ENCODE data around the gene MSRB1. TPM values are rescaled to one million over a fixed set of nuclear protein-coding genes. Genes with fewer than 3 reads are reported as not detected.
"Not testable (repeated sequence)": the region's sequence is repeated elsewhere in the genome, so short reads cannot be mapped to it uniquely, and the experiment has no call there.

The MSRB1 gene
- total RNA-seq, 1 experiment from 2014 or later = 25.7 TPM

DNA sequence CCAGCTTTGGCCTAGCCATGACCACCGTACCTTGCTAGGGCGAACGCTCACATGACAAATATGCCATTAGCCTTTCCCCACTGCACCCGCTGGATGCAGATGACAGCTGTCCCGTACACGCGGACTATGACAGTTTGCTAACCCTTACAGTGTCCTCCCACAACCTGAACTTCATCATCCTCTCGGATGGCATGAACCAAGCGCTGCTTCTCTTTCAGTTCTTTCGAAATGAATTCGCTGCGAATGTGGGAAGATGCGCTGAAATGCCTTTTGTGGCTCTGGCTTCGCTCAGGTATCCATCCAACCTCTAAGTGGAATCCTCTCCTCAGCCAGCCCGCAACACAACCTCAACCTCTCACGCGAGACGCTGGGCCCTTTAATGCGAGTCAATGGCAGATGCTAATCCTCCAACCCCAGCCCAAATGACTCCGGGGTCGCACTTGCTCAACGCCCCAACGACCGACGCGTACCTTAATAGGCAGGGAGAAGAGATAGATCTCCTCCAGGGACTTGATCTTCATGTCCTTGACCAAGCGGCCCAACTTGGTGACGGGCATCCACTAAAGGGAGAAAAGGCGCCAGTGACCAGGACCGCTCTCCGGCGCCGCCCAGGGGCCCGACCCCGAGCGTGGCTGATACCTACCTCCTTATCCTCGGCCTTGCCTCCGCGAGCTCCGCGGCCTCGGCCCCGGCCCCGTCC is 21.0 kb upstream of the MSRB1 start:
- ChIA-PET CTCF (no interaction called here), POLR2A (ENCODE audit: unreplicated experiment) (interaction anchor here (0.5 to 1.0 kb wide), 7 partner anchors 14 to 1041 kb away, joined by 3 to 25 read pairs (median 5); partner anchors contain the start of genes MSRB1, NUBP2 and SPSB3)
- ATAC-seq = no peak; the same call in 1 of the 2 replicates
- Histone ChIP-seq H4K20me1 (ENCODE audit: low read length) (peaks cover 19% of the 10 kb centered on the region), H3K4me3 (ENCODE audit: low read length) (peak overlapping the region; percentile 96), H3K27ac (ENCODE audit: low read length) (peak overlapping the region; percentile 47; the same call in 1 of the 2 replicates), H3F3A (ENCODE audit: low read length, unreplicated experiment) (peaks cover 16% of the 10 kb centered on the region), H3K4me2 (ENCODE audit: low read length) (peak overlapping the region; percentile 92), H3K27me3 (ENCODE audit: low read length) (no peaks in the 10 kb centered on the region), H3K9me2 (replicated peaks; ENCODE audit: low read length) (no peaks in the 10 kb centered on the region), H3K36me3 (ENCODE audit: low read depth, low read length) (peaks cover 22% of the 10 kb centered on the region), H3K9me3 (ENCODE audit: low read length) (no peaks in the 10 kb centered on the region), H3K79me2 (ENCODE audit: low read length) (peaks cover 56% of the 10 kb centered on the region), H3K9ac (ENCODE audit: low read length) (peak overlapping the region; percentile 99), H2AFZ (ENCODE audit: low read length) (no peak overlapping the region), H3K4me1 (ENCODE audit: insufficient read depth, low read length) (peaks cover 9% of the 10 kb centered on the region; the same call in 1 of the 2 replicates)
- no peak for DNase-seq
- no peak for TF ChIP-seq EZH2 (IDR thresholded peaks at IDR 0.05; ENCODE audit: low read length, unreplicated experiment)
- no peak for TF ChIP-seq EZH2phosphoT487 (IDR thresholded peaks at IDR 0.05; ENCODE audit: borderline replicate concordance, low read length)
- TF ChIP-seq CTCF (conservative IDR thresholded peaks at IDR 0.05; ENCODE audit: low read depth, low read length) = no peak
- intact Hi-C loops (cut with micrococcal nuclease) = no loop called here
- BruUV-seq (replicated peaks) = no TSS peak

GRCh38 chr16:1962161-1963153 is 19.5 kb upstream of the MSRB1 start:
- peaks cover 19% of the 10 kb centered on the region for H4K20me1 ChIP-seq (ENCODE audit: low read length)
- ATAC-seq; DNase-seq; H3K27ac ChIP-seq (ENCODE audit: low read length); H2AFZ ChIP-seq (ENCODE audit: low read length); H3K4me1 ChIP-seq (ENCODE audit: insufficient read depth, low read length); H3K9me2 ChIP-seq (replicated peaks; ENCODE audit: low read length); H3K9me3 ChIP-seq (ENCODE audit: low read length); intact Hi-C loops (cut with micrococcal nuclease); CTCF ChIA-PET; POLR2A ChIA-PET (ENCODE audit: unreplicated experiment); H3K27me3 ChIP-seq (ENCODE audit: low read length): not testable (repeated sequence)
- H3K79me2 ChIP-seq (ENCODE audit: low read length) = peaks cover 56% of the 10 kb centered on the region
- BruUV-seq (replicated peaks) = TSS peak; percentile 71
- H3F3A ChIP-seq (ENCODE audit: low read length, unreplicated experiment) = peaks cover 16% of the 10 kb centered on the region
- H3K4me2 ChIP-seq (ENCODE audit: low read length) = peak overlapping the region; percentile 92
- H3K4me3 ChIP-seq (ENCODE audit: low read length) = peak overlapping the region; percentile 96
- H3K36me3 ChIP-seq (ENCODE audit: low read depth, low read length) = peaks cover 22% of the 10 kb centered on the region
- peak overlapping the region; percentile 99; the same call in 1 of the 2 replicates for H3K9ac ChIP-seq (ENCODE audit: low read length)

GRCh38 chr16:1961651-1962067 is 18.7 kb upstream of the MSRB1 start:
- POLR2A ChIA-PET (ENCODE audit: unreplicated experiment) = no interaction called here
- Histone ChIP-seq H4K20me1 (ENCODE audit: low read length) (peaks cover 19% of the 10 kb centered on the region), H3K36me3 (ENCODE audit: low read depth, low read length) (peaks cover 22% of the 10 kb centered on the region), H3K9me3 (ENCODE audit: low read length) (no peaks in the 10 kb centered on the region), H3K9ac (ENCODE audit: low read length) (no peak overlapping the region), H3K79me2 (ENCODE audit: low read length) (peaks cover 56% of the 10 kb centered on the region), H3K9me2 (replicated peaks; ENCODE audit: low read length) (no peaks in the 10 kb centered on the region), H3F3A (ENCODE audit: low read length, unreplicated experiment) (peaks cover 16% of the 10 kb centered on the region), H2AFZ (ENCODE audit: low read length) (no peak overlapping the region), H3K4me1 (ENCODE audit: insufficient read depth, low read length) (peaks cover 9% of the 10 kb centered on the region; the same call in 1 of the 2 replicates), H3K27ac (ENCODE audit: low read length) (no peak overlapping the region), H3K4me3 (ENCODE audit: low read length) (peak overlapping the region; percentile 40; the same call in 1 of the 2 replicates), H3K27me3 (ENCODE audit: low read length) (no peaks in the 10 kb centered on the region), H3K4me2 (ENCODE audit: low read length) (peak overlapping the region; percentile 92)
- ATAC-seq (no peak), DNase-seq (no peak)
- BruUV-seq (replicated peaks) = no TSS peak
- TF ChIP-seq EZH2 (IDR thresholded peaks at IDR 0.05; ENCODE audit: low read length, unreplicated experiment) (no peak), EZH2phosphoT487 (IDR thresholded peaks at IDR 0.05; ENCODE audit: borderline replicate concordance, low read length) (no peak), CTCF (conservative IDR thresholded peaks at IDR 0.05; ENCODE audit: low read depth, low read length) (no peak)
- intact Hi-C loops (cut with micrococcal nuclease) = no loop called here
- CTCF ChIA-PET = no interaction called here

Measured in PC-3 (cell line).